HUES48 (cell line): ENCODE measurements around the gene MMADHC.

Experiments
- H3K27ac ChIP-seq: one replicate; pipeline ENCODE4 v1.7.0; 2013; ENCODE audit warnings: low read depth, low read length, inconsistent platforms
- H3K27me3 ChIP-seq: 2 replicates; pipeline ENCODE4 v1.6.1; 2013; ENCODE audit warnings: mild to moderate bottlenecking, low read length; ENCODE audit not compliant: control insufficient read depth, insufficient read depth
- H3K36me3 ChIP-seq: 2 replicates; pipeline ENCODE4 v1.6.1; 2013; ENCODE audit warnings: low read length; ENCODE audit not compliant: control insufficient read depth, insufficient read depth
- H3K4me1 ChIP-seq: 2 replicates; pipeline ENCODE4 v1.6.1; 2013; ENCODE audit warnings: mild to moderate bottlenecking, low read length; ENCODE audit not compliant: control insufficient read depth, insufficient read depth
- H3K4me3 ChIP-seq: 2 replicates; pipeline ENCODE4 v1.5.1; 2013; ENCODE audit warnings: mild to moderate bottlenecking, low read depth, low read length
- H3K9ac ChIP-seq: 2 replicates; pipeline ENCODE4 v1.6.1; 2013; ENCODE audit warnings: mild to moderate bottlenecking, low read depth, low read length, moderate library complexity
- H3K9me3 ChIP-seq: 2 replicates; pipeline ENCODE4 v1.6.1; 2013; ENCODE audit warnings: low read length; ENCODE audit not compliant: control insufficient read depth, insufficient read depth

Gene MMADHC

GRCh38 chr2:149612122-149612521, 24.5 kb upstream of the MMADHC start:
- Histone ChIP-seq H3K36me3 (no peaks in the 10 kb centered on the region), H3K27me3 (no peaks in the 10 kb centered on the region), H3K4me3 (no peak overlapping the region), H3K27ac (no peak overlapping the region), H3K4me1 (no peaks in the 10 kb centered on the region), H3K9me3 (no peaks in the 10 kb centered on the region), H3K9ac (no peak overlapping the region)

GRCh38 chr2:149611100-149611820, 23.7 kb upstream of the MMADHC start:
- Histone ChIP-seq H3K27ac (no peak overlapping the region), H3K4me3 (no peak overlapping the region), H3K27me3 (no peaks in the 10 kb centered on the region), H3K9ac (no peak overlapping the region), H3K9me3 (no peaks in the 10 kb centered on the region), H3K36me3 (no peaks in the 10 kb centered on the region), H3K4me1 (no peaks in the 10 kb centered on the region)

GRCh38 chr2:149606251-149606811, 18.8 kb upstream of the MMADHC start:
- H3K4me3 ChIP-seq: no peak overlapping the region
- no peaks in the 10 kb centered on the region for H3K4me1 ChIP-seq
- H3K27ac ChIP-seq: no peak overlapping the region
- H3K9ac ChIP-seq: no peak overlapping the region
- H3K27me3 ChIP-seq: no peaks in the 10 kb centered on the region
- no peaks in the 10 kb centered on the region for H3K36me3 ChIP-seq
- H3K9me3 ChIP-seq: no peaks in the 10 kb centered on the region

- no peak overlapping the region for H3K4me3 ChIP-seq
- H3K4me1 ChIP-seq: no peaks in the 10 kb centered on the region
- 0 out of 2 replicates have a peak, but pooled peaks cover 3% of the 10 kb centered on the region for H3K9me3 ChIP-seq
- no peak overlapping the region for H3K9ac ChIP-seq
- no peaks in the 10 kb centered on the region for H3K36me3 ChIP-seq
- H3K27ac ChIP-seq: no peak overlapping the region
- no peaks in the 10 kb centered on the region for H3K27me3 ChIP-seq
These were observed 15.7 kb upstream of the MMADHC start for GRCh38 chr2:149603248-149603647.

- H3K4me3 ChIP-seq: no peak overlapping the region
These were observed 13.7 kb upstream of the MMADHC start for GRCh38 chr2:149601141-149601796.

GRCh38 chr2:149597668-149598326, 10.2 kb upstream of the MMADHC start:
- no peak overlapping the region for H3K27ac ChIP-seq
- no peaks in the 10 kb centered on the region for H3K36me3 ChIP-seq
- no peak overlapping the region for H3K9ac ChIP-seq
- H3K9me3 ChIP-seq: 0 out of 2 replicates have a peak, but pooled peaks cover 3% of the 10 kb centered on the region
- 0 out of 2 replicates have a peak, but pooled peaks cover 4% of the 10 kb centered on the region for H3K4me1 ChIP-seq
- H3K4me3 ChIP-seq: no peak overlapping the region
- no peaks in the 10 kb centered on the region for H3K27me3 ChIP-seq

More at GRCh38 chr2:149601141-149601796, 13.7 kb upstream of the MMADHC start:
- Histone ChIP-seq H3K4me1 (no peaks in the 10 kb centered on the region), H3K36me3 (no peaks in the 10 kb centered on the region), H3K27ac (no peak overlapping the region), H3K9me3 (0 out of 2 replicates have a peak, but pooled peaks cover 3% of the 10 kb centered on the region), H3K9ac (no peak overlapping the region), H3K27me3 (no peaks in the 10 kb centered on the region)

- no peaks in the 10 kb centered on the region for H3K27me3 ChIP-seq
- H3K9me3 ChIP-seq: 0 out of 2 replicates have a peak, but pooled peaks cover 3% of the 10 kb centered on the region
- no peak overlapping the region for H3K4me3 ChIP-seq
- H3K36me3 ChIP-seq: no peaks in the 10 kb centered on the region
- H3K27ac ChIP-seq: no peak overlapping the region
- H3K4me1 ChIP-seq: 0 out of 2 replicates have a peak, but pooled peaks cover 4% of the 10 kb centered on the region
- H3K9ac ChIP-seq: no peak overlapping the region
These were observed 9.6 kb upstream of the MMADHC start for GRCh38 chr2:149597050-149597667.

GRCh38 chr2:149596471-149596870, 8.9 kb upstream of the MMADHC start:
- H3K36me3 ChIP-seq: no peaks in the 10 kb centered on the region
- H3K4me3 ChIP-seq: no peak overlapping the region
- no peak overlapping the region for H3K9ac ChIP-seq
- no peak overlapping the region for H3K27ac ChIP-seq
- H3K4me1 ChIP-seq: 0 out of 2 replicates have a peak, but pooled peaks cover 4% of the 10 kb centered on the region
- 0 out of 2 replicates have a peak, but pooled peaks cover 3% of the 10 kb centered on the region for H3K9me3 ChIP-seq
- no peaks in the 10 kb centered on the region for H3K27me3 ChIP-seq

GRCh38 chr2:149595056-149595963, 7.7 kb upstream of the MMADHC start:
- H3K4me1 ChIP-seq: 0 out of 2 replicates have a peak, but pooled peaks cover 4% of the 10 kb centered on the region
- H3K9ac ChIP-seq: no peak overlapping the region
- H3K9me3 ChIP-seq: no peaks in the 10 kb centered on the region
- H3K27ac ChIP-seq: no peak overlapping the region
- no peak overlapping the region for H3K4me3 ChIP-seq
- H3K36me3 ChIP-seq: no peaks in the 10 kb centered on the region
- H3K27me3 ChIP-seq: no peaks in the 10 kb centered on the region

GRCh38 chr2:149594411-149594810, 6.8 kb upstream of the MMADHC start:
- Histone ChIP-seq H3K9me3 (no peaks in the 10 kb centered on the region), H3K27me3 (no peaks in the 10 kb centered on the region), H3K9ac (no peak overlapping the region), H3K27ac (no peak overlapping the region), H3K36me3 (no peaks in the 10 kb centered on the region), H3K4me3 (no peak overlapping the region), H3K4me1 (0 out of 2 replicates have a peak, but pooled peaks cover 4% of the 10 kb centered on the region)
